ENCODE data around the gene NCKAP5. TPM values are rescaled to one million over a fixed set of nuclear protein-coding genes. Genes with fewer than 3 reads are reported as not detected.

Gene NCKAP5
- total and polyA plus RNA-seq, 8 donors, result 4.0 to 22.1 (median 14.4) TPM

DNA sequence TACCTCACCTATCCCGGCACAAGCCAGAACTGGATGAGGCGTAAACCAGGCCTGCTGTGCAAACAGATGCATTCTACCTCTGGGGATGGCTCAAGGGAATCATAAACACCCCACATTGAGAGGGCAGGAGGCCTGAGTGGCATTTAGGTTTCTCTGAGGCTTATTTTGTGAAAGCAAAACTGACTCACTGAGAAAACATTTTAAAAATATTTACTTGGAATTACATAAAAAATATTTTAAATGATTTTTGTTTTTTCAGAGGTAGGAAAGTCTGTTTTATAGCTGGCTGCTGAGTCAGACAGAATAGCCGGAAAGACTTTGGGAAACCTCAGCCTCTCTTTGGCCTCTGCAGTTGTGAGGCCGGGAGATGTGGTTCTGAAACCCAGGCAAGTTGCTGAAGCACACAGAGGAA lies 244.1 kb downstream of the NCKAP5 start:
- intact Hi-C loops (cut with DNase I), result no loop called here
- TF ChIP-seq, protein P1, sequence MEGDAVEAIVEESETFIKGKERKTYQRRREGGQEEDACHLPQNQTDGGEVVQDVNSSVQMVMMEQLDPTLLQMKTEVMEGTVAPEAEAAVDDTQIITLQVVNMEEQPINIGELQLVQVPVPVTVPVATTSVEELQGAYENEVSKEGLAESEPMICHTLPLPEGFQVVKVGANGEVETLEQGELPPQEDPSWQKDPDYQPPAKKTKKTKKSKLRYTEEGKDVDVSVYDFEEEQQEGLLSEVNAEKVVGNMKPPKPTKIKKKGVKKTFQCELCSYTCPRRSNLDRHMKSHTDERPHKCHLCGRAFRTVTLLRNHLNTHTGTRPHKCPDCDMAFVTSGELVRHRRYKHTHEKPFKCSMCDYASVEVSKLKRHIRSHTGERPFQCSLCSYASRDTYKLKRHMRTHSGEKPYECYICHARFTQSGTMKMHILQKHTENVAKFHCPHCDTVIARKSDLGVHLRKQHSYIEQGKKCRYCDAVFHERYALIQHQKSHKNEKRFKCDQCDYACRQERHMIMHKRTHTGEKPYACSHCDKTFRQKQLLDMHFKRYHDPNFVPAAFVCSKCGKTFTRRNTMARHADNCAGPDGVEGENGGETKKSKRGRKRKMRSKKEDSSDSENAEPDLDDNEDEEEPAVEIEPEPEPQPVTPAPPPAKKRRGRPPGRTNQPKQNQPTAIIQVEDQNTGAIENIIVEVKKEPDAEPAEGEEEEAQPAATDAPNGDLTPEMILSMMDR (IDR thresholded peaks at IDR 0.05), result no peak
- no peak for DNase-seq

DNA sequence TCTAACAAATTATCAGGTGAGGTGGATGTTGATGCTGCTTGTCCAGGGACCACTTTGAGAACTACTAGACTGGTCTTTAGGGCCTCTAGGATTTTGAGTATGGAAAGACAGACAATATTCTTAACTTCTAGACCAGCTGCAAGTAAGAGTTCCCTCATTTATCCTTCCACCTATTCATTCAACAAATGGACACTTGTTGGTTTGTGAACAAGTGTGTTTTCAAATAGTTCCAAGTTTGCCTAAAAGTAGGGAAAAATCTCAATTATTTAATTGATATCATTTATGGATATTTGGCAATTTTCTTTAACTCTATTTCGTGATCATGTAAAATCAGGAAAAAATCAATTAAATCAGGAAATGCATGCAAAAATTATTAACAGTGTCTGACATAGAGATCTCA lies 245.4 kb downstream of the NCKAP5 start:
- ATAC-seq, result no peak
- TF ChIP-seq, protein P1 (IDR thresholded peaks at IDR 0.05), result no peak
- no peaks in the 10 kb centered on the region for H3K27me3 ChIP-seq

More for the DNA sequence above, 244.1 kb downstream of the NCKAP5 start:
- no peaks in the 10 kb centered on the region for H3K36me3 ChIP-seq
- no peak overlapping the region for H3K27ac ChIP-seq
- no peaks in the 10 kb centered on the region for H3K4me1 ChIP-seq
- no peaks in the 10 kb centered on the region for H3K27me3 ChIP-seq
- H3K4me3 ChIP-seq, result no peak overlapping the region
- no peaks in the 10 kb centered on the region for H3K9me3 ChIP-seq
- no peak for ATAC-seq

DNA sequence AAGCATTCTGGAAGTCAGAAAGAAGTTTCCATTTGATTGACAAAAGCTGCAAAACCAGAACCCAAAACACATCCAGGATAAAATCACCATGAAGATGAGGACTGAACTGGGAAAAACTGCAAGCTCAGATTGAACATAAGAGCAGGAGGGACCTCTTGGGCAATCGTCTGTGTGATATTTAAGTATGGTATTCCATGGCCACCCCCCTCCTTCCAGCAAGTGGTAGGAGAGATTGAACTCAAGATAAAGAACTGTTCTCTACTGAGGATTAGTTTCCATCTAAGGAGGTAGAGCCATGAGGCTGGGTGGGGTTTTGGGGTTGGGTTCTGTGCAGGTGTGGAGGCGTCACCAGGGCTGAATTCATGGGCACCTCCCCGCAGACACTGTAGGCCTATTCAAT lies 251.1 kb downstream of the NCKAP5 start:
- H3K9me3 ChIP-seq, result no peaks in the 10 kb centered on the region
- DNase-seq (no peak), ATAC-seq (no peak)
- no peaks in the 10 kb centered on the region for H3K36me3 ChIP-seq
- H3K27me3 ChIP-seq, result no peaks in the 10 kb centered on the region
- H3K4me1 ChIP-seq, result no peaks in the 10 kb centered on the region
- intact Hi-C loops (cut with DNase I), result no loop called here
- no peak overlapping the region for H3K27ac ChIP-seq
- H3K4me3 ChIP-seq, result no peak overlapping the region
- TF ChIP-seq, protein P1 (IDR thresholded peaks at IDR 0.05), result no peak

More for the DNA sequence above, 245.4 kb downstream of the NCKAP5 start:
- Histone ChIP-seq H3K4me3 (no peak overlapping the region), H3K4me1 (no peaks in the 10 kb centered on the region), H3K27ac (no peak overlapping the region), H3K36me3 (no peaks in the 10 kb centered on the region), H3K9me3 (no peaks in the 10 kb centered on the region)
- no peak for DNase-seq
- intact Hi-C loops (cut with DNase I), result no loop called here

DNA sequence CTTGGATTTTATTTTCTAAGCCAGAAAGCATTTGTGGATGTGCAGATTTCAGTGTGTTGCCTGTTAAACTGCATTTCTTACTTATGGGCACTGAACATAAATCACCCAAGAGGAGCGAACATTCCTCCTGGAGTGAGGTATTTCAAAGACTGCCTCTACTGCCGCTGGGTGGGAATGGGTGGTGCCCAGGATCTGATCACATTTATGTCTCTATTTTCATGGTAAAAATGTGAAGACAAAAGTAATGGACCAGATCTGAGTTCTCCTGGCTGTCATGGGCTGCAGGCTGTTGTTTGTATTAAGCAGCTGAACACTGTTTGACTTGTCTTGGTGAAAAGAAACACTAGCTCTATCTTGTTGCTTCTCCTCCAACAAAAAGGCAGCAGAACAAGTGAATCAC lies 251.7 kb downstream of the NCKAP5 start:
- H3K9me3 ChIP-seq, result no peaks in the 10 kb centered on the region
- TF ChIP-seq, protein P1 (IDR thresholded peaks at IDR 0.05), result no peak
- H3K27me3 ChIP-seq, result no peaks in the 10 kb centered on the region
- no peaks in the 10 kb centered on the region for H3K4me1 ChIP-seq
- H3K27ac ChIP-seq, result no peak overlapping the region
- H3K36me3 ChIP-seq, result no peaks in the 10 kb centered on the region
- DNase-seq, result no peak
- ATAC-seq, result no peak
- H3K4me3 ChIP-seq, result no peak overlapping the region
- intact Hi-C loops (cut with DNase I), result no loop called here

DNA sequence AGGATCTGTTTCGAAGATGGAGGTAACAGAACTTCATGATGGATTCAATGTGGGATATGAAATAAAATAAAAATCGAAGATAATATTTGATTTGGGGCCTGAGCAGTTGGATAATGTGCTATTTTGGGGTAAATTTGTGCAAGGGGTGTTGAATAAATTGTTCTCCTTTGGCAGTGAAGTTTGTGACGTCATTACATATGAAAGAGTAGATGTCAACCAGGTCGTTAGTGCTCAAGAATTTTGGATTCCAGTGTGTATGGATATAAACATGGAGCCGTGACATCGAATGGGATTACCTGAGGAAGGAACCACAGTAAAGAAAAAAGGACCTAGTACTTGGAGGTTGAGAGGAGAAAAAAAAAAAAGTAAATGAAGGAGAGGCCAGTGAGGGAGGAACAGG lies 253.0 kb downstream of the NCKAP5 start:
- Histone ChIP-seq H3K36me3 (no peaks in the 10 kb centered on the region), H3K27ac (no peak overlapping the region), H3K9me3 (no peaks in the 10 kb centered on the region), H3K27me3 (no peaks in the 10 kb centered on the region), H3K4me3 (no peak overlapping the region), H3K4me1 (no peaks in the 10 kb centered on the region)
- intact Hi-C loops (cut with DNase I), result no loop called here
- TF ChIP-seq, protein P1 (IDR thresholded peaks at IDR 0.05), result no peak
- DNase-seq (no peak), ATAC-seq (no peak)
